ENCODE results near the gene MYO5B.

- TF ChIP-seq CTCF (conservative IDR thresholded peaks at IDR 0.05) (no peak), ZFX (IDR thresholded peaks at IDR 0.05) (no peak)
These were observed 81.2 kb downstream of the MYO5B start for GRCh38 chr18:50113726-50114125.
